NCI-H510A treated with DMSO at 0.1 percent for 48 hours (cell line): ENCODE measurements around the gene SLC7A10.
"Not testable (repeated sequence)": the region's sequence is repeated elsewhere in the genome, so short reads cannot be mapped to it uniquely, and the experiment has no call there.

ENCODE experiments used
- DNase-seq: peaks from one replicate; lab custom pipeline; 2025; lab: John Stamatoyannopoulos, UW

SLC7A10 gene

GRCh38 chr19:33175886-33176669 is 49.6 kb downstream of the SLC7A10 start:
- DNase-seq = peak; percentile 42

- DNase-seq = no peak
Observed at GRCh38 chr19:33175156-33175782, 50.4 kb downstream of the SLC7A10 start.

- no peak for DNase-seq
Observed at GRCh38 chr19:33174186-33174585, 51.5 kb downstream of the SLC7A10 start.

GRCh38 chr19:33171916-33172359 is 53.7 kb downstream of the SLC7A10 start:
- no peak for DNase-seq

- DNase-seq = no peak
Observed at GRCh38 chr19:33171222-33171795, 54.3 kb downstream of the SLC7A10 start.

- DNase-seq = no peak
Observed at GRCh38 chr19:33168528-33168927, 57.1 kb downstream of the SLC7A10 start.

- DNase-seq = no peak
Observed at GRCh38 chr19:33167438-33167837, 58.2 kb downstream of the SLC7A10 start.

GRCh38 chr19:33166037-33166436 is 59.6 kb downstream of the SLC7A10 start:
- DNase-seq = not testable (repeated sequence)

GRCh38 chr19:33163481-33163880 is 62.2 kb downstream of the SLC7A10 start:
- DNase-seq = no peak

GRCh38 chr19:33161201-33161600 is 64.4 kb downstream of the SLC7A10 start:
- no peak for DNase-seq

- DNase-seq = no peak
Observed at GRCh38 chr19:33159893-33160292, 65.8 kb downstream of the SLC7A10 start.

GRCh38 chr19:33159149-33159548 is 66.5 kb downstream of the SLC7A10 start:
- no peak for DNase-seq
